Measurements from ENCODE around the gene ZFP42.

Gene ZFP42

GRCh38 chr4:188046657-188047056, 51.1 kb downstream of the ZFP42 start:
- no peaks in the 10 kb centered on the region for H3K79me1 ChIP-seq (ENCODE audit: low read length)

GRCh38 chr4:188053302-188053701, 57.7 kb downstream of the ZFP42 start:
- no peaks in the 10 kb centered on the region for H3K79me1 ChIP-seq (ENCODE audit: low read length)
- no peak overlapping the region for H3K23ac ChIP-seq (ENCODE audit: low read length)
- no peak overlapping the region for H3K27ac ChIP-seq (ENCODE audit: low read depth, low read length)
- H3K9ac ChIP-seq (ENCODE audit: low read length): no peak overlapping the region
- peak; percentile 21 for DNase-seq
- no peak overlapping the region for H3K4me3 ChIP-seq (ENCODE audit: low read length)
- no peaks in the 10 kb centered on the region for H3K4me1 ChIP-seq (ENCODE audit: control insufficient read depth, low read depth, low read length)
- H3K79me2 ChIP-seq (ENCODE audit: control insufficient read depth, insufficient read depth, low read length): no peaks in the 10 kb centered on the region
- H2BK15ac ChIP-seq (replicated peaks; ENCODE audit: low read depth): no peak overlapping the region
- no peak overlapping the region for H2BK120ac ChIP-seq (ENCODE audit: low read depth, low read length)
- H3K27me3 ChIP-seq (ENCODE audit: insufficient read depth, low read length, poor library complexity): no peaks in the 10 kb centered on the region
- no peaks in the 10 kb centered on the region for H3K36me3 ChIP-seq (ENCODE audit: control insufficient read depth, insufficient read depth, low read length)
- no peak overlapping the region for H4K5ac ChIP-seq (ENCODE audit: low read length)
- no peak overlapping the region for H3K56ac ChIP-seq (ENCODE audit: low read length)
- no peak overlapping the region for H3K4me2 ChIP-seq (ENCODE audit: low read length)
- no peak overlapping the region for H2AK5ac ChIP-seq (ENCODE audit: low read length)
- no peak overlapping the region for H4K8ac ChIP-seq (ENCODE audit: low read depth, low read length)
- H3K4ac ChIP-seq (ENCODE audit: low read depth, low read length): no peak overlapping the region
- H2BK5ac ChIP-seq (ENCODE audit: low read length): no peak overlapping the region
- H3K18ac ChIP-seq (ENCODE audit: low read length): no peak overlapping the region
- WGBS (ENCODE audit: extremely low coverage, insufficient coverage, low lambda C conversion rate): no CpG with 5 or more reads among the region's 9 CpGs

More at GRCh38 chr4:188046657-188047056, 51.1 kb downstream of the ZFP42 start:
- Histone ChIP-seq H3K4me3 (ENCODE audit: low read length) (no peak overlapping the region), H3K4ac (ENCODE audit: low read depth, low read length) (no peak overlapping the region), H3K27ac (ENCODE audit: low read depth, low read length) (no peak overlapping the region), H2BK120ac (ENCODE audit: low read depth, low read length) (no peak overlapping the region), H3K9ac (ENCODE audit: low read length) (no peak overlapping the region), H3K56ac (ENCODE audit: low read length) (no peak overlapping the region), H3K4me1 (ENCODE audit: control insufficient read depth, low read depth, low read length) (no peaks in the 10 kb centered on the region), H3K18ac (ENCODE audit: low read length) (no peak overlapping the region), H4K5ac (ENCODE audit: low read length) (no peak overlapping the region), H4K8ac (ENCODE audit: low read depth, low read length) (no peak overlapping the region), H3K23ac (ENCODE audit: low read length) (no peak overlapping the region), H2BK5ac (ENCODE audit: low read length) (no peak overlapping the region), H3K36me3 (ENCODE audit: control insufficient read depth, insufficient read depth, low read length) (no peaks in the 10 kb centered on the region), H2AK5ac (ENCODE audit: low read length) (no peak overlapping the region), H3K79me2 (ENCODE audit: control insufficient read depth, insufficient read depth, low read length) (no peaks in the 10 kb centered on the region), H3K27me3 (ENCODE audit: insufficient read depth, low read length, poor library complexity) (no peaks in the 10 kb centered on the region), H2BK15ac (replicated peaks; ENCODE audit: low read depth) (no peak overlapping the region), H3K4me2 (ENCODE audit: low read length) (no peak overlapping the region)
- WGBS (ENCODE audit: extremely low coverage, insufficient coverage, low lambda C conversion rate): no CpG with 5 or more reads among the region's 3 CpGs
- DNase-seq: no peak

Measured in mesendoderm (in vitro differentiated cells).